Kidney (tissue), 14 donors: ENCODE data around the gene ZNF236. TPM values are rescaled to one million over a fixed set of nuclear protein-coding genes. Genes with fewer than 3 reads are reported as not detected.

ENCODE experiments used
- DNase-seq, 5 donors: peaks; one replicate each; pipeline ENCODE4 v3.0.0-alpha.2; 2013 to 2020
- FAIRE-seq: peaks from 2 replicates; lab custom pipeline; 2012; peaks lifted over from hg19 to GRCh38; lab: Jason Lieb, UNC
- H3K27ac ChIP-seq, 2 donors: one replicate each; pipeline ENCODE4 v1.7.0; 2013; ENCODE audit warnings: low read depth in 2 of 2, low read length in 2 of 2, inconsistent platforms in 1 of 2
- H3K27me3 ChIP-seq: one replicate; pipeline ENCODE4 v1.7.1; 2013; ENCODE audit warnings: low read length, inconsistent platforms; ENCODE audit not compliant: control insufficient read depth, insufficient read depth
- H3K36me3 ChIP-seq, 3 donors: one replicate each; pipeline versions ENCODE4 v1.7.0 to v1.7.1; 2013; ENCODE audit warnings: low read length in 3 of 3, control low read depth in 1 of 3, inconsistent platforms in 1 of 3; ENCODE audit not compliant: insufficient read depth in 3 of 3, control insufficient read depth in 2 of 3
- H3K4me1 ChIP-seq, 3 donors: one replicate each; pipeline versions ENCODE4 v1.7.0 to v1.7.1; 2013; ENCODE audit warnings: low read length in 3 of 3, inconsistent platforms in 1 of 3, low read depth in 1 of 3; ENCODE audit not compliant: control insufficient read depth in 2 of 3, insufficient read depth in 2 of 3
- H3K4me3 ChIP-seq, 3 donors: one replicate each; pipeline versions ENCODE4 v1.7.0 to v1.8.1; 2013; ENCODE audit warnings: low read length in 3 of 3, control low read depth in 1 of 3, inconsistent platforms in 1 of 3
- H3K9ac ChIP-seq, 3 donors: one replicate each; pipeline versions ENCODE4 v1.7.0 to v1.7.1; 2013; ENCODE audit warnings: low read length in 3 of 3, control low read depth in 1 of 3, inconsistent platforms in 1 of 3
- H3K9me3 ChIP-seq, 3 donors: one replicate each; pipeline versions ENCODE4 v1.7.0 to v1.7.1; 2013; ENCODE audit warnings: low read length in 3 of 3, control low read depth in 1 of 3, inconsistent platforms in 1 of 3; ENCODE audit not compliant: control insufficient read depth in 2 of 3, insufficient read depth in 1 of 3
- CTCF ChIP-seq: IDR thresholded peaks from 3 replicates; pipeline ENCODE4 v1.5.1; 2012; ENCODE audit warnings: mild to moderate bottlenecking, moderate library complexity, borderline replicate concordance; ENCODE audit not compliant: insufficient read depth; ENCODE audit errors: extremely low read depth
- intact Hi-C: fragments of 100-400 bp; cut with DNase I; formaldehyde crosslinking; loops from one replicate; pipeline ENCODE4 v1.11.1; 2022
- polyA plus RNA-seq: library from polyadenylated mRNA; stranded (reverse); fragments of 350-450 nt; fragmentation: Illumina TruSeq; extraction: RNeasy Lipid Tissue Mini Kit (QIAGEN cat#74804); gene quantifications from one replicate; pipeline ENCODE4 v1.2.3, GENCODE V29; 2014; ENCODE audit warnings: low read depth, low replicate concordance; ENCODE audit not compliant: insufficient read depth
- total RNA-seq: library from RNA; stranded (reverse); fragmentation: NEBNext Ultra II Directional; extraction: Animal tissue kit (Norgen Biotek cat#: 25700); gene quantifications from one replicate; pipeline ENCODE4 v1.2.1, GENCODE V29; 2021
- donor health status: control.
- donor health status: control.
- donor health status: control.
- donor health status: control.
- donor health status: control.
- donor health status: DM: yes; HTN: yes; CAD: no.
- donor health status: Normal renal cell carcinoma (clear cell type).

Gene ZNF236
- total and polyA plus RNA-seq, 2 donors from 2014 or later: 1.1 to 18.6 TPM

DNA sequence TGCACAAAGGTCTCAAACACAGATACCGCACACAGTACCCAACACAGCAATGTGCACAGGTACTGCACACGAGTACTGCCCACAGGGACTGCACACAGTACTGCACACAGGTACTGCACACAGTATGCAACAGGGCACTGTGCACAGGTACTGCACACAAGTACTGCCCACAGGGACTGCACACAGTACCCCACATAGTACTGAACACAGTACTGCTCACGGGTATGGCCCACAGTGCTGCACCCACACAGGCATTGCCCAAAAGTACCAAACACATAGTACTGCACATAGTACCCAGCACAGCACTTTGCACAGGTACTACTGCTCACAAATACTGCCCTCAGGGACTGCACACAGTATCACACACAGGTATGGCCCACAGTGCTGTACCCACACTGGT, 73.1 kb downstream of the ZNF236 start:
- H3K9ac ChIP-seq: no peak overlapping the region
- no peaks in the 10 kb centered on the region for H3K4me1 ChIP-seq
- peaks cover 27 to 36% (median 33%) of the 10 kb centered on the region in 3 donors for H3K36me3 ChIP-seq
- peaks cover 0 to 7% (median 0%) of the 10 kb centered on the region in 3 donors for H3K9me3 ChIP-seq
- no peak overlapping the region for H3K27ac ChIP-seq
- FAIRE-seq (no peak), DNase-seq (no peak)
- intact Hi-C loops: no loop called here
- TF ChIP-seq CTCF: no peak
- H3K4me3 ChIP-seq: no peak overlapping the region
- no peaks in the 10 kb centered on the region for H3K27me3 ChIP-seq

GRCh38 chr18:76896677-76897076, 74.3 kb downstream of the ZNF236 start:
- no peak for TF ChIP-seq CTCF
- intact Hi-C loops: no loop called here
- no peaks in the 10 kb centered on the region for H3K27me3 ChIP-seq
- FAIRE-seq (no peak), DNase-seq (no peak)
- H3K4me3 ChIP-seq: no peak overlapping the region
- no peak overlapping the region for H3K9ac ChIP-seq
- peaks cover 27 to 36% (median 33%) of the 10 kb centered on the region in 3 donors for H3K36me3 ChIP-seq
- H3K9me3 ChIP-seq: peaks cover 0 to 7% (median 0%) of the 10 kb centered on the region in 3 donors
- H3K4me1 ChIP-seq: no peaks in the 10 kb centered on the region
- no peak overlapping the region for H3K27ac ChIP-seq

DNA sequence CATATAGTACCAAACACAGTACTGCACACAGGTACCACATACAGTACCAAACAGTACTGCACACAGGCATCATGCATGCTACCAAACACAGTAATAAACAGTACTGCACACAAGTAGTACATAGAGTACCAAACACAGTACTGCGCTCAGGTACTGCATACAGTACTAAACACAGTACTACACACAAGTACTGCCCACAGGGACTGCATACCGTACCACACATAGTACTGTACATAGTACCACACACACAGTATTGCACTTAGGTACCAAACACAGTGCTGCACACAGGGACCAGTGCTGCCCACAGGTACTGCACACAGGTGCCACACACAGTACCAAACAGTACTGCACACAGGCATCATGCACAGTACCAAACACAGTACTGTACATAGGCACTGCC, 74.9 kb downstream of the ZNF236 start:
- H3K27me3 ChIP-seq: no peaks in the 10 kb centered on the region
- no peak for TF ChIP-seq CTCF
- no peak overlapping the region for H3K27ac ChIP-seq
- no peaks in the 10 kb centered on the region for H3K4me1 ChIP-seq
- DNase-seq (no peak), FAIRE-seq (no peak)
- intact Hi-C loops: no loop called here
- peaks cover 0 to 7% (median 0%) of the 10 kb centered on the region in 3 donors for H3K9me3 ChIP-seq
- H3K36me3 ChIP-seq: peaks cover 27 to 36% (median 33%) of the 10 kb centered on the region in 3 donors
- H3K9ac ChIP-seq: no peak overlapping the region
- no peak overlapping the region for H3K4me3 ChIP-seq

DNA sequence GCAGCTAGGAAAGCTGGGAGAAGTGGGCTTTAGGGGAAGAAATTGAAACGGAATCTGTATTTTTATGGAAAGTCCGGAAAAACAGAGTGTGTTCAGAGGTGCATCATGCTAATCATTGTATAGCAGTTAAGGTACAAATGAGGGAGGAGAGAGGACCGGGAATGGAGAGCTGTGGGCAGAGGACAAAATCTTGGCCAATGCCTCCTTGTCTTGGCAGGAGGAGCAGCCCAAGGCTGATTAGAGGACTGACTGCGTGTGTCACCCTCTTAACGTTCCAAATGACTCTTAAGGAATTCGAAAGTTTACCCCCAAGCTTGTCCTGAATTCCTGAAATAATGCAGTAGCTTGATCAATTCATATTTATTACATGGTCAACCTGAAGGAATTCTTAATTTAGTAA, 81.0 kb downstream of the ZNF236 start:
- peaks cover 0 to 15% (median 0%) of the 10 kb centered on the region in 3 donors for H3K36me3 ChIP-seq

More for the DNA sequence above, 81.0 kb downstream of the ZNF236 start:
- FAIRE-seq (no peak), DNase-seq (no peak)
- no peak overlapping the region for H3K27ac ChIP-seq
- H3K4me3 ChIP-seq: no peak overlapping the region
- H3K9me3 ChIP-seq: no peaks in the 10 kb centered on the region
- H3K4me1 ChIP-seq: no peaks in the 10 kb centered on the region
- H3K9ac ChIP-seq: no peak overlapping the region
- intact Hi-C loops: no loop called here
- no peak for TF ChIP-seq CTCF
- H3K27me3 ChIP-seq: no peaks in the 10 kb centered on the region
